Measurements from ENCODE around the gene CCDC88B.

The CCDC88B gene

DNA sequence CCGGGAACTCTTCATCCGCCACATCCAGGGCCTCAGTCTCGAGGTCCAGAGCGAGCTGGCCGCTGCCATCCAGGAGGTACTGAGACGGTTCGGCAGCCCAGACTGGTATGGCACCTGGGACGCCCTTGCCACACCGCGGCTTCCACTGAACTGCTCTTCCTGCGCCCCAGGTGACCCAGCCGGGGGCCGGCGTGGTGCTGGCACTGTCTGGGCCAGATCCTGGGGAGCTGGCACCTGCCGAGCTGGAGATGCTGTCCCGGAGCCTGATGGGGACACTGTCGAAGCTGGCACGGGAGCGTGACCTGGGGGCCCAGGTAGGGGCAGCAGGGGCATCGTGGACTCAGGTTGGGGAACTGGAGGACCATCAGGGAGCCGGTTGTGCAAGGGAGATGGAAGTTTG, 1.4 kb downstream of the CCDC88B start (continued):
- TF ChIP-seq, protein P1, sequence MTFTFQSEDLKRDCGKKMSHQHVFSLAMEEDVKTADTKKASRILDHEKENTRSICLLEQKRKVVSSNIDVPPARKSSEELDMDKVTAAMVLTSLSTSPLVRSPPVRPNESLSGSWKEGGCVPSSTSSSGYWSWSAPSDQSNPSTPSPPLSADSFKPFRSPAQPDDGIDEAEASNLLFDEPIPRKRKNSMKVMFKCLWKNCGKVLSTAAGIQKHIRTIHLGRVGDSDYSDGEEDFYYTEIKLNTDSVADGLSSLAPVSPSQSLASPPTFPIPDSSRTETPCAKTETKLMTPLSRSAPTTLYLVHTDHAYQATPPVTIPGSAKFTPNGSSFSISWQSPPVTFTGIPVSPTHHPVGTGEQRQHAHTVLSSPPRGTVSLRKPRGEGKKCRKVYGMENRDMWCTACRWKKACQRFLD (tag by site-specific recombination; IDR thresholded peaks at IDR 0.05): no peak
- no peak for TF ChIP-seq ZNF701 (tag by site-specific recombination; IDR thresholded peaks at IDR 0.05)
- no peak for TF ChIP-seq ZNF677 (tag by site-specific recombination; IDR thresholded peaks at IDR 0.05)
- no peak for TF ChIP-seq ZNF324 (tag by site-specific recombination; IDR thresholded peaks at IDR 0.05)
- no peak for TF ChIP-seq ZNF394 (tag by site-specific recombination; IDR thresholded peaks at IDR 0.05; ENCODE audit: borderline replicate concordance)
- TF ChIP-seq ZNF24 (tag by site-specific recombination; IDR thresholded peaks at IDR 0.05): no peak
- TF ChIP-seq ZSCAN16 (tag by site-specific recombination; IDR thresholded peaks at IDR 0.05): no peak
- TF ChIP-seq ZBTB20 (tag by site-specific recombination; IDR thresholded peaks at IDR 0.05): no peak

DNA sequence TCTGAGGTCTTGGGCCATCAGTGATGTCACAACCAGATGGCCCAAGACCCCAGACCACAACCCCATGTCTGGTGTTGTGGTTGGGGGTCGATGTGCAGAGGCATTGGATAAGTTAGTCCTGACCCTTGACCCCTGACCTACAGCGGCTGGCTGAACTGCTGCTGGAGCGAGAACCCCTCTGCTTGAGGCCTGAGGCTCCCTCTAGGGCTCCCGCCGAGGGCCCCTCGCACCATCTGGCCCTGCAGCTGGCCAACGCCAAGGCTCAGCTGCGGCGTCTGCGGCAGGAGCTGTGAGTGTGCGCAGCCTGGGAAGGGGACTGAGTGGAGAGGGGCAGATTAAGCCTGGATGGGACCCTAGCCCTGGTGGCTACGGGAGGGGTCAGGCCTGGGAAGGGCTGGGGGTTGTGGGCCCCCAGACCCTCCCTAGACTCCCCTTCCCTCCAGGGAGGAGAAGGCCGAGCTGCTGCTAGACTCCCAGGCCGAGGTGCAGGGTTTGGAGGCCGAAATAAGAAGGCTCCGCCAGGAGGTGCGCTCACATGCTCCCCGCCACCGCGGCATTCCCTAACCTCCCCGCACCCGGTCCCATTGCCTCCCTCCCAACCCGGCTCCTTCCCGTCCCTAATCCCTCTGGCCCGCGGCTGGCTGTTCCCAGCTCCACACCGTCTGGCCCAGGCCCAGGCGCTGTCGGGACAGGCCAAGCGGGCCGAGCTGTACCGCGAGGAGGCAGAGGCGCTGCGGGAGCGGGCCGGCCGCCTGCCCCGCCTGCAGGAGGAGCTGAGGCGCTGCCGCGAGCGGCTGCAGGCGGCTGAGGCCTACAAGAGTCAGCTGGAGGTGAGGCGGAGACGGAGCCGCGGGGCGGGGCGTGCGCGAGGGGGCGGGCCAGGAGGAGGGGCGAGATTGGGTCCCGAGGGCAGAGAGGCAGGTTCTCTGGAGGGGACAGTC, 2.1 kb downstream of the CCDC88B start:
- POLR2A ChIA-PET: interaction anchor here (0.6 to 2.2 kb wide), 10 partner anchors 10 to 1663 kb away, joined by 3 to 19 read pairs (median 5); partner anchors contain the start of genes FKBP2, PRDX5 and TRMT112
- no peaks in the 10 kb centered on the region for H3K9me3 ChIP-seq (ENCODE audit: control insufficient read depth, insufficient read depth, low read depth, low read length)
- H3K27ac ChIP-seq (ENCODE audit: extremely low read depth, low read depth, low read length): no peak overlapping the region; the same call in 1 of the 2 replicates
- H3K4me3 ChIP-seq (ENCODE audit: low read depth, low read length): peak overlapping the region; percentile 25
- H3K4me1 ChIP-seq (ENCODE audit: control insufficient read depth, insufficient read depth, low read length): no peaks in the 10 kb centered on the region
- H3K36me3 ChIP-seq (ENCODE audit: control insufficient read depth in 2 of 2, insufficient read depth in 1 of 2, low read length in 2 of 2): no peaks in the 10 kb centered on the region
- CTCF ChIA-PET: interaction anchor here (1.8 to 7.9 kb wide), 6 partner anchors 10 to 137 kb away, joined by 4 to 86 read pairs (median 11); partner anchors contain the start of genes ESRRA, PRDX5 and TRMT112
- TF ChIP-seq TCF7L2 (IDR thresholded peaks at IDR 0.05; ENCODE audit: borderline replicate concordance, low read depth, low read length) (no peak), ZNF529 (tag by site-specific recombination; IDR thresholded peaks at IDR 0.05; ENCODE audit: insufficient replicate concordance) (no peak), ZNF157 (tag by site-specific recombination; IDR thresholded peaks at IDR 0.05) (no peak), ZNF341 (tag by site-specific recombination; IDR thresholded peaks at IDR 0.05; ENCODE audit: low read depth) (peak; percentile 38; the same call in 1 of the 2 replicates), ZNF664 (tag by site-specific recombination; IDR thresholded peaks at IDR 0.05) (no peak), ZNF248 (tag by site-specific recombination; IDR thresholded peaks at IDR 0.05) (no peak), SP3 (tag by site-specific recombination; IDR thresholded peaks at IDR 0.05) (peak; percentile 64), ZSCAN30 (tag by site-specific recombination; IDR thresholded peaks at IDR 0.05) (no peak), ZBTB17 (tag by site-specific recombination; IDR thresholded peaks at IDR 0.05) (0 out of 2 replicates have a peak, but pooled peaks have one; percentile 19), ZNF776 (tag by site-specific recombination; IDR thresholded peaks at IDR 0.05; ENCODE audit: borderline replicate concordance) (no peak), IKZF3 (tag by site-specific recombination; IDR thresholded peaks at IDR 0.05) (0 out of 2 replicates have a peak, but pooled peaks have one; percentile 14), SP2 (tag by site-specific recombination; IDR thresholded peaks at IDR 0.05) (peak; percentile 64), GLI4 (tag by site-specific recombination; IDR thresholded peaks at IDR 0.05) (no peak)
- TF ChIP-seq, protein P2, sequence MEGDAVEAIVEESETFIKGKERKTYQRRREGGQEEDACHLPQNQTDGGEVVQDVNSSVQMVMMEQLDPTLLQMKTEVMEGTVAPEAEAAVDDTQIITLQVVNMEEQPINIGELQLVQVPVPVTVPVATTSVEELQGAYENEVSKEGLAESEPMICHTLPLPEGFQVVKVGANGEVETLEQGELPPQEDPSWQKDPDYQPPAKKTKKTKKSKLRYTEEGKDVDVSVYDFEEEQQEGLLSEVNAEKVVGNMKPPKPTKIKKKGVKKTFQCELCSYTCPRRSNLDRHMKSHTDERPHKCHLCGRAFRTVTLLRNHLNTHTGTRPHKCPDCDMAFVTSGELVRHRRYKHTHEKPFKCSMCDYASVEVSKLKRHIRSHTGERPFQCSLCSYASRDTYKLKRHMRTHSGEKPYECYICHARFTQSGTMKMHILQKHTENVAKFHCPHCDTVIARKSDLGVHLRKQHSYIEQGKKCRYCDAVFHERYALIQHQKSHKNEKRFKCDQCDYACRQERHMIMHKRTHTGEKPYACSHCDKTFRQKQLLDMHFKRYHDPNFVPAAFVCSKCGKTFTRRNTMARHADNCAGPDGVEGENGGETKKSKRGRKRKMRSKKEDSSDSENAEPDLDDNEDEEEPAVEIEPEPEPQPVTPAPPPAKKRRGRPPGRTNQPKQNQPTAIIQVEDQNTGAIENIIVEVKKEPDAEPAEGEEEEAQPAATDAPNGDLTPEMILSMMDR (tag by site-specific recombination; IDR thresholded peaks at IDR 0.05): peak; percentile 39; the same call in 1 of the 2 replicates
- TF ChIP-seq, protein P3, sequence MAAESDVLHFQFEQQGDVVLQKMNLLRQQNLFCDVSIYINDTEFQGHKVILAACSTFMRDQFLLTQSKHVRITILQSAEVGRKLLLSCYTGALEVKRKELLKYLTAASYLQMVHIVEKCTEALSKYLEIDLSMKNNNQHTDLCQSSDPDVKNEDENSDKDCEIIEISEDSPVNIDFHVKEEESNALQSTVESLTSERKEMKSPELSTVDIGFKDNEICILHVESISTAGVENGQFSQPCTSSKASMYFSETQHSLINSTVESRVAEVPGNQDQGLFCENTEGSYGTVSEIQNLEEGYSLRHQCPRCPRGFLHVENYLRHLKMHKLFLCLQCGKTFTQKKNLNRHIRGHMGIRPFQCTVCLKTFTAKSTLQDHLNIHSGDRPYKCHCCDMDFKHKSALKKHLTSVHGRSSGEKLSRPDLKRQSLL (tag by site-specific recombination; IDR thresholded peaks at IDR 0.05): peak; percentile 59
- TF ChIP-seq, protein P4, sequence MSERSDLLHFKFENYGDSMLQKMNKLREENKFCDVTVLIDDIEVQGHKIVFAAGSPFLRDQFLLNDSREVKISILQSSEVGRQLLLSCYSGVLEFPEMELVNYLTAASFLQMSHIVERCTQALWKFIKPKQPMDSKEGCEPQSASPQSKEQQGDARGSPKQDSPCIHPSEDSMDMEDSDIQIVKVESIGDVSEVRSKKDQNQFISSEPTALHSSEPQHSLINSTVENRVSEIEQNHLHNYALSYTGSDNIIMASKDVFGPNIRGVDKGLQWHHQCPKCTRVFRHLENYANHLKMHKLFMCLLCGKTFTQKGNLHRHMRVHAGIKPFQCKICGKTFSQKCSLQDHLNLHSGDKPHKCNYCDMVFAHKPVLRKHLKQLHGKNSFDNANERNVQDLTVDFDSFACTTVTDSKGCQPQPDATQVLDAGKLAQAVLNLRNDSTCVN (tag by site-specific recombination; optimal IDR thresholded peaks at IDR 0.05): peak; percentile 32
- TF ChIP-seq, protein P5, sequence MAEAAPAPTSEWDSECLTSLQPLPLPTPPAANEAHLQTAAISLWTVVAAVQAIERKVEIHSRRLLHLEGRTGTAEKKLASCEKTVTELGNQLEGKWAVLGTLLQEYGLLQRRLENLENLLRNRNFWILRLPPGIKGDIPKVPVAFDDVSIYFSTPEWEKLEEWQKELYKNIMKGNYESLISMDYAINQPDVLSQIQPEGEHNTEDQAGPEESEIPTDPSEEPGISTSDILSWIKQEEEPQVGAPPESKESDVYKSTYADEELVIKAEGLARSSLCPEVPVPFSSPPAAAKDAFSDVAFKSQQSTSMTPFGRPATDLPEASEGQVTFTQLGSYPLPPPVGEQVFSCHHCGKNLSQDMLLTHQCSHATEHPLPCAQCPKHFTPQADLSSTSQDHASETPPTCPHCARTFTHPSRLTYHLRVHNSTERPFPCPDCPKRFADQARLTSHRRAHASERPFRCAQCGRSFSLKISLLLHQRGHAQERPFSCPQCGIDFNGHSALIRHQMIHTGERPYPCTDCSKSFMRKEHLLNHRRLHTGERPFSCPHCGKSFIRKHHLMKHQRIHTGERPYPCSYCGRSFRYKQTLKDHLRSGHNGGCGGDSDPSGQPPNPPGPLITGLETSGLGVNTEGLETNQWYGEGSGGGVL (tag by site-specific recombination; IDR thresholded peaks at IDR 0.05): no peak
